KMS-11 (cell line): ENCODE data around the gene SPRED1.
A peak's percentile ranks its signal among the peaks of the same experiment; 100 is the strongest.

Source experiments
- H2AFZ ChIP-seq: fragments of 200-600 bp; sonication (generic); 2 replicates; pipeline ENCODE4 v1.6.1; 2016; ENCODE audit warnings: antibody characterized with exemption, mixed run types, low read depth
- H3K27ac ChIP-seq: fragments of 200-600 bp; sonication (generic); 2 replicates; pipeline ENCODE4 v1.6.1; 2016; ENCODE audit warnings: mild to moderate bottlenecking, mixed run types
- H3K27me3 ChIP-seq: fragments of 200-600 bp; sonication (generic); 2 replicates; pipeline ENCODE4 v1.6.1; 2017; ENCODE audit warnings: mild to moderate bottlenecking, low read depth, mixed run types, moderate library complexity; ENCODE audit not compliant: insufficient read depth
- H3K36me3 ChIP-seq: fragments of 200-600 bp; sonication (generic); 2 replicates; pipeline ENCODE4 v1.6.1; 2017; ENCODE audit warnings: mild to moderate bottlenecking, mixed run types; ENCODE audit not compliant: insufficient read depth
- H3K4me1 ChIP-seq: fragments of 200-600 bp; sonication (generic); 2 replicates; pipeline ENCODE4 v1.6.1; 2016; ENCODE audit warnings: mild to moderate bottlenecking, low read depth, mixed run types; ENCODE audit not compliant: poor library complexity, severe bottlenecking
- H3K4me2 ChIP-seq: fragments of 200-600 bp; sonication (generic); 2 replicates; pipeline ENCODE4 v1.7.0; 2016; ENCODE audit warnings: mild to moderate bottlenecking, mixed run types
- H3K4me3 ChIP-seq: fragments of 200-600 bp; sonication (generic); IDR thresholded peaks from 2 replicates; pipeline ENCODE4 v1.6.1; 2017; ENCODE audit warnings: low read depth, low read length, mixed read lengths; ENCODE audit not compliant: insufficient read depth
- H3K79me2 ChIP-seq: fragments of 200-600 bp; sonication (generic); 2 replicates; pipeline ENCODE4 v1.6.1; 2016; ENCODE audit warnings: low read depth, mixed run types; ENCODE audit not compliant: insufficient read depth
- H3K9ac ChIP-seq: fragments of 200-600 bp; sonication (generic); 2 replicates; pipeline ENCODE4 v1.6.1; 2016; ENCODE audit warnings: mild to moderate bottlenecking, mixed run types
- H4K20me1 ChIP-seq: fragments of 200-600 bp; sonication (generic); 2 replicates; pipeline ENCODE4 v1.6.1; 2016; ENCODE audit warnings: mild to moderate bottlenecking, mixed run types; ENCODE audit not compliant: insufficient read depth
- CTCF ChIP-seq: fragments of 200-600 bp; sonication (generic); conservative IDR thresholded peaks from 2 replicates; pipeline ENCODE4 v1.6.1; 2017; ENCODE audit warnings: low read depth, mild to moderate bottlenecking, antibody characterized with exemption, low read length, moderate library complexity, mixed read lengths

Gene SPRED1

GRCh38 chr15:38217788-38218609 lies 34.6 kb upstream of the SPRED1 start:
- Histone ChIP-seq H3K9ac (peak overlapping the region; percentile 48; the same call in 1 of the 2 replicates), H3K27me3 (no peaks in the 10 kb centered on the region), H2AFZ (peak overlapping the region; percentile 77), H3K36me3 (no peaks in the 10 kb centered on the region), H3K4me3 (no peak overlapping the region), H4K20me1 (no peaks in the 10 kb centered on the region), H3K4me2 (peak overlapping the region; percentile 72), H3K27ac (peak overlapping the region; percentile 70), H3K79me2 (no peaks in the 10 kb centered on the region), H3K4me1 (peaks cover 66% of the 10 kb centered on the region)
- no peak for TF ChIP-seq CTCF

- no peak for TF ChIP-seq CTCF
- H2AFZ ChIP-seq = no peak overlapping the region
- H4K20me1 ChIP-seq = no peaks in the 10 kb centered on the region
- H3K4me2 ChIP-seq = peak overlapping the region; percentile 4; the same call in 1 of the 2 replicates
- no peaks in the 10 kb centered on the region for H3K27me3 ChIP-seq
- no peak overlapping the region for H3K4me3 ChIP-seq
- no peak overlapping the region for H3K27ac ChIP-seq
- no peaks in the 10 kb centered on the region for H3K79me2 ChIP-seq
- peaks cover 59% of the 10 kb centered on the region for H3K4me1 ChIP-seq
- no peak overlapping the region for H3K9ac ChIP-seq
- H3K36me3 ChIP-seq = no peaks in the 10 kb centered on the region
These were observed 31.9 kb upstream of the SPRED1 start for GRCh38 chr15:38220606-38221273.

GRCh38 chr15:38224486-38224885 lies 28.1 kb upstream of the SPRED1 start:
- Histone ChIP-seq H2AFZ (no peak overlapping the region), H3K79me2 (no peaks in the 10 kb centered on the region)

GRCh38 chr15:38225381-38225780 lies 27.3 kb upstream of the SPRED1 start:
- TF ChIP-seq CTCF = no peak
- Histone ChIP-seq H2AFZ (no peak overlapping the region), H3K27ac (no peak overlapping the region), H3K4me1 (peaks cover 16% of the 10 kb centered on the region), H4K20me1 (no peaks in the 10 kb centered on the region), H3K4me3 (no peak overlapping the region), H3K9ac (no peak overlapping the region), H3K27me3 (no peaks in the 10 kb centered on the region), H3K79me2 (no peaks in the 10 kb centered on the region), H3K4me2 (no peak overlapping the region), H3K36me3 (no peaks in the 10 kb centered on the region)

More at GRCh38 chr15:38224486-38224885, 28.1 kb upstream of the SPRED1 start:
- H3K36me3 ChIP-seq = no peaks in the 10 kb centered on the region
- H3K27ac ChIP-seq = no peak overlapping the region
- TF ChIP-seq CTCF = no peak
- H3K4me2 ChIP-seq = no peak overlapping the region
- no peaks in the 10 kb centered on the region for H4K20me1 ChIP-seq
- H3K9ac ChIP-seq = no peak overlapping the region
- H3K4me3 ChIP-seq = no peak overlapping the region
- no peaks in the 10 kb centered on the region for H3K27me3 ChIP-seq
- H3K4me1 ChIP-seq = peaks cover 23% of the 10 kb centered on the region
